Gastrocnemius medialis (tissue), 4 donors: ENCODE data around the gene ZNF318. TPM values are rescaled to one million over a fixed set of nuclear protein-coding genes. Genes with fewer than 3 reads are reported as not detected.

Experiments used
- ATAC-seq, 2 donors: fragments of 150-250 bp; one replicate each; pipeline ENCODE4 v1.9.1; 2016
- DNase-seq, 2 donors: peaks; one replicate each; pipeline ENCODE4 v3.0.0-alpha.2; 2019
- H3K27ac ChIP-seq, 4 donors: fragments of 200-600 bp; sonication (generic); 1 replicate in 1 of 4; 2 replicates in 3 of 4; pipeline ENCODE4 v1.5.1; 2016 to 2018; ENCODE audit warnings: mild to moderate bottlenecking in 2 of 4, moderate library complexity in 1 of 4
- H3K27me3 ChIP-seq, 3 donors: fragments of 200-600 bp; sonication (generic) in 2 of 3; 1 replicate in 1 of 3; 2 replicates in 2 of 3; pipeline versions ENCODE4 v1.5.1 to v1.6.0; 2016 to 2019; ENCODE audit warnings: mild to moderate bottlenecking in 1 of 3, moderate library complexity in 1 of 3
- H3K36me3 ChIP-seq, 2 donors: fragments of 200-600 bp; sonication (generic) in 1 of 2; one replicate each; pipeline ENCODE4 v1.5.1; 2017 to 2018
- H3K4me1 ChIP-seq, 2 donors: fragments of 200-600 bp; sonication (generic) in 1 of 2; one replicate each; pipeline ENCODE4 v1.5.1; 2016 to 2017; ENCODE audit warnings: mild to moderate bottlenecking in 2 of 2
- H3K4me3 ChIP-seq, 4 donors: fragments of 200-600 bp; sonication (generic) in 3 of 4; 1 replicate in 1 of 4; 2 replicates in 3 of 4; pipeline ENCODE4 v1.5.1; 2016 to 2019; ENCODE audit warnings: mild to moderate bottlenecking in 2 of 4
- H3K9me3 ChIP-seq, 3 donors: fragments of 200-600 bp; sonication (generic) in 2 of 3; 1 replicate in 1 of 3; 2 replicates in 2 of 3; pipeline ENCODE4 v1.5.1; 2016 to 2019
- CTCF ChIP-seq, 5 experiments: fragments of 450-650 bp in 3 of 5; fragments of 200-600 bp in 2 of 5; sonication (generic) in 2 of 5; IDR thresholded peaks in 4 of 5; conservative IDR thresholded peaks in 1 of 5; 1 replicate in 4 of 5; 2 replicates in 1 of 5; pipeline ENCODE4 v1.5.1; 2016 to 2019; ENCODE audit warnings: antibody characterized with exemption in 5 of 5, mild to moderate bottlenecking in 3 of 5, moderate library complexity in 3 of 5
- POLR2A ChIP-seq, 2 donors: fragments of 450-650 bp; IDR thresholded peaks; one replicate each; pipeline ENCODE4 v1.6.1; 2017; ENCODE audit warnings: antibody characterized with exemption in 2 of 2, mild to moderate bottlenecking in 2 of 2, moderate library complexity in 2 of 2
- in situ Hi-C, 4 donors: fragments of 200-750 bp; cut with MboI; loops; one replicate each; pipeline versions ENCODE4 v1.15.0 to v1.8.0; 2017; ENCODE audit warnings: low sequenced_read_pairs in 4 of 4
- intact Hi-C: fragments of 100-400 bp; cut with DNase I; formaldehyde crosslinking; loops from one replicate; pipeline ENCODE4 v1.15.1; 2023; ENCODE audit warnings: low total_unique reads
- total RNA-seq, 4 donors: library from RNA; depleted of rRNA; stranded (reverse); fragments of >200 nt; gene quantifications; one replicate each; pipeline versions ENCODE4 v1.1.0 to v1.2.3, GENCODE V29; 2016

The ZNF318 gene
- total RNA-seq, 4 donors from 2014 or later: 9.9 to 13.8 (median 12.4) TPM

GRCh38 chr6:43310134-43310533, 59.3 kb downstream of the ZNF318 start:
- Histone ChIP-seq H3K36me3 (no peaks in the 10 kb centered on the region), H3K4me3 (no peak overlapping the region), H3K27ac (no peak overlapping the region), H3K27me3 (peaks cover 8 to 22% (median 13%) of the 10 kb centered on the region in 3 donors), H3K4me1 (peaks cover 4 to 8% of the 10 kb centered on the region in 2 donors), H3K9me3 (no peaks in the 10 kb centered on the region)
- intact Hi-C loops: no loop called here
- ATAC-seq (no peak), DNase-seq (no peak)
- TF ChIP-seq CTCF (IDR thresholded peaks at IDR 0.05 in 4 of 5, conservative IDR thresholded peaks at IDR 0.05 in 1 of 5) (no peak), POLR2A (IDR thresholded peaks at IDR 0.05) (no peak)
- in situ Hi-C loops: no loop called here

GRCh38 chr6:43308990-43309477, 60.4 kb downstream of the ZNF318 start:
- no peak for TF ChIP-seq CTCF (IDR thresholded peaks at IDR 0.05 in 4 of 5, conservative IDR thresholded peaks at IDR 0.05 in 1 of 5)
- no peak for TF ChIP-seq POLR2A (IDR thresholded peaks at IDR 0.05)
- in situ Hi-C loops: no loop called here
- intact Hi-C loops: no loop called here
- DNase-seq: no peak
- peak overlapping the region; percentile 14 to 54 (median 40) for H3K4me3 ChIP-seq
- no peak overlapping the region for H3K27ac ChIP-seq
- H3K4me1 ChIP-seq: peaks cover 4 to 8% of the 10 kb centered on the region in 2 donors
- peaks cover 8 to 22% (median 13%) of the 10 kb centered on the region in 3 donors for H3K27me3 ChIP-seq
- no peaks in the 10 kb centered on the region for H3K9me3 ChIP-seq
- H3K36me3 ChIP-seq: no peaks in the 10 kb centered on the region
- no peak for ATAC-seq

GRCh38 chr6:43308101-43308989, 61.1 kb downstream of the ZNF318 start, which contains the start of gene CRIP3:
TSS of gene CRIP3 (minus strand) at chr6:43308826. CDS start at chr6:43308792, 34 bp downstream.
- in situ Hi-C loops (no loop called here), intact Hi-C loops (no loop called here)
- Histone ChIP-seq H3K4me3 (peak within 1 kb of the TSS; percentile 14 to 54 (median 40)), H3K27ac (no peak within 1 kb of the TSS), H3K27me3 (peaks cover 8 to 22% (median 13%) of the 10 kb centered on the region in 3 donors), H3K9me3 (no peaks in the 10 kb centered on the region), H3K4me1 (peaks cover 4 to 8% of the 10 kb centered on the region in 2 donors), H3K36me3 (no peaks in the 10 kb centered on the region)
- DNase-seq (no peak), ATAC-seq (peak; percentile 42 to 58)
- no peak for TF ChIP-seq CTCF (IDR thresholded peaks at IDR 0.05 in 4 of 5, conservative IDR thresholded peaks at IDR 0.05 in 1 of 5)
- no peak for TF ChIP-seq POLR2A (IDR thresholded peaks at IDR 0.05)

- Histone ChIP-seq H3K27me3 (peaks cover 8 to 22% (median 13%) of the 10 kb centered on the region in 3 donors), H3K9me3 (no peaks in the 10 kb centered on the region), H3K36me3 (no peaks in the 10 kb centered on the region), H3K4me3 (no peak overlapping the region), H3K4me1 (peaks cover 4 to 8% of the 10 kb centered on the region in 2 donors), H3K27ac (no peak overlapping the region)
- ATAC-seq (no peak), DNase-seq (no peak)
- no peak for TF ChIP-seq POLR2A (IDR thresholded peaks at IDR 0.05)
- TF ChIP-seq CTCF (IDR thresholded peaks at IDR 0.05 in 4 of 5, conservative IDR thresholded peaks at IDR 0.05 in 1 of 5): no peak
- in situ Hi-C loops: no loop called here
- intact Hi-C loops: no loop called here
Measured at GRCh38 chr6:43307451-43308100, 61.9 kb downstream of the ZNF318 start.
